Liver (tissue), 9 donors: ENCODE data around the gene S100A2. TPM values are rescaled to one million over a fixed set of nuclear protein-coding genes. Genes with fewer than 3 reads are reported as not detected.

Source experiments
- DNase-seq: peaks from one replicate; pipeline ENCODE4 v3.0.0-alpha.2; 2017; ENCODE audit warnings: low spot score
- H3K27ac ChIP-seq, 2 donors: one replicate each; pipeline ENCODE4 v1.7.0; 2013; ENCODE audit warnings: inconsistent platforms in 2 of 2, low read length in 2 of 2, control low read depth in 1 of 2, low read depth in 1 of 2, mild to moderate bottlenecking in 1 of 2
- H3K27me3 ChIP-seq, 4 donors: one replicate each; pipeline versions ENCODE4 v1.6.1 to v1.7.0; 2013; ENCODE audit warnings: low read length in 3 of 4, inconsistent platforms in 1 of 4, mild to moderate bottlenecking in 1 of 4, moderate library complexity in 1 of 4; ENCODE audit not compliant: control insufficient read depth in 4 of 4, insufficient read depth in 4 of 4
- H3K36me3 ChIP-seq, 4 donors: one replicate each; pipeline versions ENCODE4 v1.6.1 to v1.7.0; 2013; ENCODE audit warnings: low read length in 3 of 4, mild to moderate bottlenecking in 3 of 4, low read depth in 1 of 4, moderate library complexity in 1 of 4; ENCODE audit not compliant: control insufficient read depth in 4 of 4, insufficient read depth in 3 of 4
- H3K4me1 ChIP-seq, 4 donors: one replicate each; pipeline versions ENCODE4 v1.6.1 to v1.7.0; 2013; ENCODE audit warnings: low read length in 3 of 4, mild to moderate bottlenecking in 3 of 4, moderate library complexity in 1 of 4; ENCODE audit not compliant: control insufficient read depth in 4 of 4, insufficient read depth in 4 of 4
- H3K4me3 ChIP-seq, 3 donors: one replicate each; pipeline versions ENCODE4 v1.6.1 to v1.7.0; 2013; ENCODE audit warnings: low read length in 3 of 3, control low read depth in 1 of 3, low read depth in 1 of 3, mild to moderate bottlenecking in 1 of 3
- H3K9ac ChIP-seq, 2 donors: one replicate each; pipeline ENCODE4 v1.7.0; 2013; ENCODE audit warnings: low read length in 2 of 2, mild to moderate bottlenecking in 2 of 2, moderate library complexity in 2 of 2, control low read depth in 1 of 2, low read depth in 1 of 2
- H3K9me3 ChIP-seq, 4 donors: one replicate each; pipeline versions ENCODE4 v1.6.1 to v1.7.0; 2013; ENCODE audit warnings: low read length in 3 of 4; ENCODE audit not compliant: control insufficient read depth in 4 of 4
- EGR1 ChIP-seq, 2 donors: IDR thresholded peaks; 2 replicates each; pipeline ENCODE4 v1.6.1; 2016 to 2018; ENCODE audit warnings: antibody characterized with exemption in 2 of 2, low read depth in 2 of 2
- FOXA1 ChIP-seq: IDR thresholded peaks from 2 replicates; pipeline ENCODE4 v1.6.1; 2016; ENCODE audit warnings: antibody characterized with exemption
- FOXA2 ChIP-seq: IDR thresholded peaks from 2 replicates; pipeline ENCODE4 v1.6.1; 2016; ENCODE audit warnings: antibody characterized with exemption
- GABPA ChIP-seq, 2 donors: IDR thresholded peaks in 1 of 2; conservative IDR thresholded peaks in 1 of 2; 2 replicates each; pipeline ENCODE4 v1.6.1; 2016; ENCODE audit warnings: antibody characterized with exemption in 2 of 2, mild to moderate bottlenecking in 1 of 2, moderate library complexity in 1 of 2
- HNF4A ChIP-seq, 2 donors: conservative IDR thresholded peaks; 2 replicates each; pipeline ENCODE4 v1.6.1; 2016; ENCODE audit warnings: antibody characterized with exemption in 2 of 2, mild to moderate bottlenecking in 2 of 2
- HNF4G ChIP-seq: IDR thresholded peaks from 2 replicates; pipeline ENCODE4 v1.6.1; 2016; ENCODE audit warnings: antibody characterized with exemption
- JUND ChIP-seq, 2 donors: IDR thresholded peaks; 2 replicates each; pipeline ENCODE4 v1.6.1; 2016; ENCODE audit warnings: antibody characterized with exemption in 2 of 2
- NR2F2 ChIP-seq: IDR thresholded peaks from 2 replicates; pipeline ENCODE4 v1.6.1; 2016; ENCODE audit warnings: antibody characterized with exemption
- RAD21 ChIP-seq, 2 donors: IDR thresholded peaks; 2 replicates each; pipeline ENCODE4 v1.6.1; 2016; ENCODE audit warnings: antibody characterized with exemption in 2 of 2, mild to moderate bottlenecking in 2 of 2
- RXRA ChIP-seq, 2 donors: IDR thresholded peaks; 2 replicates each; pipeline ENCODE4 v1.6.1; 2017 to 2018; ENCODE audit warnings: antibody characterized with exemption in 2 of 2, mild to moderate bottlenecking in 1 of 2
- SP1 ChIP-seq: IDR thresholded peaks from 2 replicates; pipeline ENCODE4 v1.6.1; 2018; ENCODE audit warnings: antibody characterized with exemption, mild to moderate bottlenecking
- TAF1 ChIP-seq: conservative IDR thresholded peaks from 2 replicates; pipeline ENCODE4 v1.6.1; 2016; ENCODE audit warnings: antibody characterized with exemption, mild to moderate bottlenecking
- YY1 ChIP-seq: IDR thresholded peaks from 2 replicates; pipeline ENCODE4 v1.6.1; 2016; ENCODE audit warnings: antibody characterized with exemption, mild to moderate bottlenecking
- WGBS: extraction: QIAGEN DNeasy Blood & Tissue Kit; methylation state at CpG from one replicate; pipeline ENCODE4 v1.1.7; 2013; 5-methylcytosine and 5-hydroxymethylcytosine counted together
- polyA plus RNA-seq, 2 donors: library from polyadenylated mRNA; stranded (reverse) in 1 of 2; unstranded in 1 of 2; fragments of 200-250 nt in 1 of 2; fragments of >200 nt in 1 of 2; fragmentation: Nextera tagmentation in 1 of 2; extraction: Ambion mirVana in 1 of 2; gene quantifications; one replicate each; pipeline versions ENCODE4 v1.2.1 to v1.2.3, GENCODE V29; 2013 to 2015
- total RNA-seq, 2 donors: library from RNA; depleted of rRNA; stranded (reverse); fragments of >200 nt; gene quantifications; one replicate each; pipeline ENCODE4 v1.2.3, GENCODE V29; 2014
- TF ChIP-seq, protein P1 (sequence below): fragments of 150-350 bp; IDR thresholded peaks from 2 replicates; pipeline ENCODE4 v1.5.1; 2017; ENCODE audit warnings: improper control_type of control experiment, low read depth, low read length; ENCODE audit not compliant: missing input control
- TF ChIP-seq, protein P2 (sequence below): IDR thresholded peaks from 2 replicates; pipeline ENCODE4 v1.6.1; 2016; ENCODE audit warnings: antibody characterized with exemption
- TF ChIP-seq, protein P3 (sequence below): IDR thresholded peaks from 2 replicates; pipeline ENCODE4 v1.6.1; 2016; ENCODE audit warnings: antibody characterized with exemption
- TF ChIP-seq, protein P4 (sequence below): IDR thresholded peaks from 2 replicates; pipeline ENCODE4 v1.6.1; 2016; ENCODE audit warnings: antibody characterized with exemption
- TF ChIP-seq, protein P5 (sequence below): IDR thresholded peaks from 2 replicates; pipeline ENCODE4 v1.6.1; 2016; ENCODE audit warnings: antibody characterized with exemption, mild to moderate bottlenecking
- donor health status: healthy.
- donor health status: healthy.
- donor health status: healthy.
- donor health status: healthy.
- donor health status: healthy.

S100A2 gene
- total and polyA plus RNA-seq, 4 donors, result 0.22 to 0.67 TPM; not detected in 2

DNA sequence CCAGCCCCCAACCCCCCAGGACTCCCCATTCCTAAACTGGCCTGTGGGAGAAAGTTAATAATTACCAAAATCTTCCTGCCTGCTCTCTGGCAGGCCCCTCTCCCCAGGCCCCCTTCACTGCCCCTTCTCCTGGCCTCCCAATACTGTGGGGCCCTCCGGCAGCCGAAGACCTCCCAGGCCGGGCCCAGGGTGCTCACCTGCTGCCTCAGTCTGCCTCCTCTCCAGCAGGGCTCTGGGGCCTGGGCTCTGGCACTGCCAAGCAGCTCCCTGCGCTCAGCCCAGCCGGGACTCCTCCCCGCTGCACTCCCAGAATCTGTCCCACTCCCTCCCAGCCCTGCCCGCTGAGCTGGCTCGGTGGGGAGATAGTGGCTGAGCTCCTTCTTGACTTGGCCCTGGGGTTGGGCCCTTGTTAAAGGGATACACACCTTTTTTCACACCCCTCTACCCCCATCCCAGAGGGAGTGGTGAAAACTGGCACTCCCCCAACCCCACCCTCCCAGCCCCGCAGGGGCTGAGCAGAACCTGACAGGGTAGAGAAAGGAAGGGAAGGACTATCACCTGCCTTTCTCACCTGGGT is 47.2 kb upstream of the S100A2 start, which contains the start of gene S100A16 (continued):
- TF ChIP-seq, protein P1, sequence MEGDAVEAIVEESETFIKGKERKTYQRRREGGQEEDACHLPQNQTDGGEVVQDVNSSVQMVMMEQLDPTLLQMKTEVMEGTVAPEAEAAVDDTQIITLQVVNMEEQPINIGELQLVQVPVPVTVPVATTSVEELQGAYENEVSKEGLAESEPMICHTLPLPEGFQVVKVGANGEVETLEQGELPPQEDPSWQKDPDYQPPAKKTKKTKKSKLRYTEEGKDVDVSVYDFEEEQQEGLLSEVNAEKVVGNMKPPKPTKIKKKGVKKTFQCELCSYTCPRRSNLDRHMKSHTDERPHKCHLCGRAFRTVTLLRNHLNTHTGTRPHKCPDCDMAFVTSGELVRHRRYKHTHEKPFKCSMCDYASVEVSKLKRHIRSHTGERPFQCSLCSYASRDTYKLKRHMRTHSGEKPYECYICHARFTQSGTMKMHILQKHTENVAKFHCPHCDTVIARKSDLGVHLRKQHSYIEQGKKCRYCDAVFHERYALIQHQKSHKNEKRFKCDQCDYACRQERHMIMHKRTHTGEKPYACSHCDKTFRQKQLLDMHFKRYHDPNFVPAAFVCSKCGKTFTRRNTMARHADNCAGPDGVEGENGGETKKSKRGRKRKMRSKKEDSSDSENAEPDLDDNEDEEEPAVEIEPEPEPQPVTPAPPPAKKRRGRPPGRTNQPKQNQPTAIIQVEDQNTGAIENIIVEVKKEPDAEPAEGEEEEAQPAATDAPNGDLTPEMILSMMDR, result no peak
- no peak for TF ChIP-seq EGR1 (IDR thresholded peaks at IDR 0.05; ENCODE audit: low read depth in 2 of 2)
- peak; percentile 52 for TF ChIP-seq SP1
- no peak for TF ChIP-seq FOXA1
- peak; percentile 22 for TF ChIP-seq TAF1
- TF ChIP-seq HNF4G, result no peak
- TF ChIP-seq GABPA (IDR thresholded peaks at IDR 0.05 in 1 of 2, conservative IDR thresholded peaks at IDR 0.05 in 1 of 2), result no peak
- TF ChIP-seq RAD21 (IDR thresholded peaks at IDR 0.05), result peak in 1 of 2 donors; percentile 31
- TF ChIP-seq JUND (IDR thresholded peaks at IDR 0.05), result no peak
- peak; percentile 28 to 34 for TF ChIP-seq RXRA (IDR thresholded peaks at IDR 0.05)
- TF ChIP-seq HNF4A (conservative IDR thresholded peaks at IDR 0.05), result peak; percentile 39 to 42

DNA sequence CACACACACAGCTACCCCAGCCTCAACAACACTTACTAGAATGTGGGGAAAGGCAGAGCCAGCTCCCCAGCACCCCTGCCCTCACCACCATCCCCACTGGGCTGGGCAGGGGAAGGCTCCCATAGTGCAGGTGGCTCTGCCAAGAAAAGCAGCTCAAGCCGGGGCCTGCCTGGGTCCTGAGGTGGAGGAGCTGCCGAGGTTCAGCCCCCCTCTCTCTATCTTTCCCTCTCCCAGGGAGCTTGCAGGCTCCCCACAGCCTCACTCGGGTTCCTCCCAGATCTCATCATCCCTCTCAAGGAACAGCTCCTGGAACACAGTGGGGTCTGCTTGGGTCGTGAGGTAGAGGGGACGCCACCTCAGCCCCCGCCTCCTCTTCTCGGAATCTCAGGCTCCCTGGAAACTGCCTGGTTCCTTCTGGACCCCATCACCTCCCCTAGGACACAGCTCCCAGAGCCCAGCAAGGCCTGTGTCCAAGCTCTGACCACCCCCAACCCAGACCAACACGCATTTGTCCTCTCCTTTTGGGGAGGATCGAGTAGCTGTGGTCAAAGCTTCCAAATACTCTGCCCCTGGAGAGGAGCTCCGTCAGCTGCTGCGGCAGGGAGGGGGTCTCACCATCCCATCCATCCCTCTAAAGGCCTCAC is 46.6 kb upstream of the S100A2 start:
- H3K27me3 ChIP-seq, result no peaks in the 10 kb centered on the region
- H3K4me3 ChIP-seq, result peak overlapping the region; percentile 72 to 75 (median 74)
- no peaks in the 10 kb centered on the region for H3K9me3 ChIP-seq
- peaks cover 21 to 58% (median 43%) of the 10 kb centered on the region in 4 donors for H3K4me1 ChIP-seq
- DNase-seq, result no peak
- 30% methylated on average over 11 of the region's 11 CpGs for WGBS
- H3K36me3 ChIP-seq, result peaks cover 0 to 2% (median under 1%) of the 10 kb centered on the region in 4 donors
- peak overlapping the region; percentile 90 to 95 for H3K27ac ChIP-seq
- TF ChIP-seq, protein P2, sequence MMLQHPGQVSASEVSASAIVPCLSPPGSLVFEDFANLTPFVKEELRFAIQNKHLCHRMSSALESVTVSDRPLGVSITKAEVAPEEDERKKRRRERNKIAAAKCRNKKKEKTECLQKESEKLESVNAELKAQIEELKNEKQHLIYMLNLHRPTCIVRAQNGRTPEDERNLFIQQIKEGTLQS, result no peak
- TF ChIP-seq YY1, result no peak
- TF ChIP-seq, protein P3, sequence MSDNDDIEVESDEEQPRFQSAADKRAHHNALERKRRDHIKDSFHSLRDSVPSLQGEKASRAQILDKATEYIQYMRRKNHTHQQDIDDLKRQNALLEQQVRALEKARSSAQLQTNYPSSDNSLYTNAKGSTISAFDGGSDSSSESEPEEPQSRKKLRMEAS, result no peak
- no peak for TF ChIP-seq JUND (IDR thresholded peaks at IDR 0.05)
- TF ChIP-seq, protein P4, sequence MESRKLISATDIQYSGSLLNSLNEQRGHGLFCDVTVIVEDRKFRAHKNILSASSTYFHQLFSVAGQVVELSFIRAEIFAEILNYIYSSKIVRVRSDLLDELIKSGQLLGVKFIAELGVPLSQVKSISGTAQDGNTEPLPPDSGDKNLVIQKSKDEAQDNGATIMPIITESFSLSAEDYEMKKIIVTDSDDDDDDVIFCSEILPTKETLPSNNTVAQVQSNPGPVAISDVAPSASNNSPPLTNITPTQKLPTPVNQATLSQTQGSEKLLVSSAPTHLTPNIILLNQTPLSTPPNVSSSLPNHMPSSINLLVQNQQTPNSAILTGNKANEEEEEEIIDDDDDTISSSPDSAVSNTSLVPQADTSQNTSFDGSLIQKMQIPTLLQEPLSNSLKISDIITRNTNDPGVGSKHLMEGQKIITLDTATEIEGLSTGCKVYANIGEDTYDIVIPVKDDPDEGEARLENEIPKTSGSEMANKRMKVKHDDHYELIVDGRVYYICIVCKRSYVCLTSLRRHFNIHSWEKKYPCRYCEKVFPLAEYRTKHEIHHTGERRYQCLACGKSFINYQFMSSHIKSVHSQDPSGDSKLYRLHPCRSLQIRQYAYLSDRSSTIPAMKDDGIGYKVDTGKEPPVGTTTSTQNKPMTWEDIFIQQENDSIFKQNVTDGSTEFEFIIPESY, result no peak
- no peak for TF ChIP-seq TAF1
- TF ChIP-seq, protein P5, sequence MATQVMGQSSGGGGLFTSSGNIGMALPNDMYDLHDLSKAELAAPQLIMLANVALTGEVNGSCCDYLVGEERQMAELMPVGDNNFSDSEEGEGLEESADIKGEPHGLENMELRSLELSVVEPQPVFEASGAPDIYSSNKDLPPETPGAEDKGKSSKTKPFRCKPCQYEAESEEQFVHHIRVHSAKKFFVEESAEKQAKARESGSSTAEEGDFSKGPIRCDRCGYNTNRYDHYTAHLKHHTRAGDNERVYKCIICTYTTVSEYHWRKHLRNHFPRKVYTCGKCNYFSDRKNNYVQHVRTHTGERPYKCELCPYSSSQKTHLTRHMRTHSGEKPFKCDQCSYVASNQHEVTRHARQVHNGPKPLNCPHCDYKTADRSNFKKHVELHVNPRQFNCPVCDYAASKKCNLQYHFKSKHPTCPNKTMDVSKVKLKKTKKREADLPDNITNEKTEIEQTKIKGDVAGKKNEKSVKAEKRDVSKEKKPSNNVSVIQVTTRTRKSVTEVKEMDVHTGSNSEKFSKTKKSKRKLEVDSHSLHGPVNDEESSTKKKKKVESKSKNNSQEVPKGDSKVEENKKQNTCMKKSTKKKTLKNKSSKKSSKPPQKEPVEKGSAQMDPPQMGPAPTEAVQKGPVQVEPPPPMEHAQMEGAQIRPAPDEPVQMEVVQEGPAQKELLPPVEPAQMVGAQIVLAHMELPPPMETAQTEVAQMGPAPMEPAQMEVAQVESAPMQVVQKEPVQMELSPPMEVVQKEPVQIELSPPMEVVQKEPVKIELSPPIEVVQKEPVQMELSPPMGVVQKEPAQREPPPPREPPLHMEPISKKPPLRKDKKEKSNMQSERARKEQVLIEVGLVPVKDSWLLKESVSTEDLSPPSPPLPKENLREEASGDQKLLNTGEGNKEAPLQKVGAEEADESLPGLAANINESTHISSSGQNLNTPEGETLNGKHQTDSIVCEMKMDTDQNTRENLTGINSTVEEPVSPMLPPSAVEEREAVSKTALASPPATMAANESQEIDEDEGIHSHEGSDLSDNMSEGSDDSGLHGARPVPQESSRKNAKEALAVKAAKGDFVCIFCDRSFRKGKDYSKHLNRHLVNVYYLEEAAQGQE, result no peak
- TF ChIP-seq FOXA2, result no peak
- TF ChIP-seq, protein P1, result no peak
- no peak for TF ChIP-seq FOXA1
- no peak for TF ChIP-seq RAD21 (IDR thresholded peaks at IDR 0.05)
- no peak for TF ChIP-seq NR2F2
- TF ChIP-seq EGR1 (IDR thresholded peaks at IDR 0.05; ENCODE audit: low read depth in 2 of 2), result no peak
- TF ChIP-seq SP1, result no peak
- TF ChIP-seq HNF4A (conservative IDR thresholded peaks at IDR 0.05), result no peak
- no peak for TF ChIP-seq HNF4G
- TF ChIP-seq GABPA (IDR thresholded peaks at IDR 0.05 in 1 of 2, conservative IDR thresholded peaks at IDR 0.05 in 1 of 2), result no peak
- peak overlapping the region; percentile 76 to 84 for H3K9ac ChIP-seq
